T-cell (primary cell): ENCODE measurements around the gene ATIC. TPM values are rescaled to one million over a fixed set of nuclear protein-coding genes. Genes with fewer than 3 reads are reported as not detected.
"Not testable (repeated sequence)": the region's sequence is repeated elsewhere in the genome, so short reads cannot be mapped to it uniquely, and the experiment has no call there.

Source experiments
- ATAC-seq, 4 experiments: fragments of 200-7000 bp in 3 of 4; fragments of 150-1000 bp in 1 of 4; cut with Tn5 transposase; replicated peaks in 1 of 4; 1 replicate in 3 of 4; 2 replicates in 1 of 4; pipeline ENCODE4 v1.10.0; 2021; ENCODE audit warnings: moderate library complexity in 3 of 4, mild to moderate bottlenecking in 2 of 4, moderate number of reproducible peaks in 1 of 4
- CTCF ChIA-PET, 2 donors: fragments of 300-600 bp; sonication (Branson Sonifier 250); formaldehyde crosslinking; loops; one replicate each; lab custom pipeline; 2022; ENCODE audit warnings: antibody characterized with exemption in 2 of 2; lab: Charles Lee
- POLR2A ChIA-PET, 2 donors: fragments of 300-600 bp; sonication (Branson Sonifier 250); formaldehyde crosslinking; loops; one replicate each; lab custom pipeline; 2022; ENCODE audit warnings: antibody characterized with exemption in 2 of 2; lab: Charles Lee
- DNase-seq, 35 experiments: peaks; one replicate each; pipeline versions ENCODE4 v3.0.0 to v3.0.0-alpha.2; 2013 to 2023
- H3K27ac ChIP-seq: one replicate; pipeline ENCODE4 v1.5.1; 2013; ENCODE audit warnings: low read length
- H3K27me3 ChIP-seq, 2 experiments: replicated peaks in 1 of 2; 1 replicate in 1 of 2; 2 replicates in 1 of 2; pipeline versions ENCODE4 v1.6.1 to v1.7.0; 2013; ENCODE audit warnings: low read length in 1 of 2, mixed read lengths in 1 of 2; ENCODE audit not compliant: control insufficient read depth in 2 of 2, insufficient read depth in 2 of 2; ENCODE audit errors: extremely low read depth in 1 of 2
- H3K36me3 ChIP-seq, 2 donors: 1 replicate in 1 of 2; 2 replicates in 1 of 2; pipeline versions ENCODE4 v1.6.1 to v1.7.0; 2013; ENCODE audit warnings: low read length in 1 of 2; ENCODE audit not compliant: control insufficient read depth in 2 of 2, insufficient read depth in 1 of 2; ENCODE audit errors: extremely low read depth in 1 of 2
- H3K4me1 ChIP-seq, 2 experiments: 1 replicate in 1 of 2; 2 replicates in 1 of 2; pipeline versions ENCODE4 v1.6.1 to v1.7.0; 2013; ENCODE audit warnings: low read length in 2 of 2, mixed read lengths in 1 of 2; ENCODE audit not compliant: insufficient read depth in 2 of 2, control insufficient read depth in 1 of 2; ENCODE audit errors: extremely low read depth in 1 of 2
- H3K4me3 ChIP-seq, 2 donors: 1 replicate in 1 of 2; 2 replicates in 1 of 2; pipeline versions ENCODE4 v1.5.1 to v1.7.0; 2013; ENCODE audit warnings: mild to moderate bottlenecking in 2 of 2, low read length in 1 of 2, moderate library complexity in 1 of 2; ENCODE audit not compliant: control insufficient read depth in 1 of 2; ENCODE audit errors: extremely low read depth in 1 of 2
- H3K9me3 ChIP-seq: 2 replicates; pipeline ENCODE4 v1.7.0; 2013
- H3K27ac Mint-ChIP-seq, 2 donors: one replicate each; pipeline ENCODE4 v1.8.0; 2020 to 2021; ENCODE audit warnings: mild to moderate bottlenecking in 2 of 2, mixed read lengths in 2 of 2
- H3K27me3 Mint-ChIP-seq, 2 donors: one replicate each; pipeline ENCODE4 v1.8.0; 2021 to 2022; ENCODE audit warnings: mixed read lengths in 2 of 2
- H3K36me3 Mint-ChIP-seq: one replicate; pipeline ENCODE4 v1.8.0; 2021; ENCODE audit warnings: mixed read lengths
- H3K4me1 Mint-ChIP-seq, 3 donors: one replicate each; pipeline ENCODE4 v1.8.0; 2020 to 2022; ENCODE audit warnings: mixed read lengths in 3 of 3, mild to moderate bottlenecking in 1 of 3
- H3K4me3 Mint-ChIP-seq, 3 donors: one replicate each; pipeline ENCODE4 v1.8.0; 2020 to 2022; ENCODE audit warnings: mild to moderate bottlenecking in 3 of 3, mixed read lengths in 3 of 3, moderate library complexity in 3 of 3
- H3K9me3 Mint-ChIP-seq, 3 donors: one replicate each; pipeline ENCODE4 v1.8.0; 2020 to 2022; ENCODE audit warnings: mixed read lengths in 3 of 3
- WGBS: methylation state at CpG from one replicate; pipeline ENCODE4 v1.1.5; 2013; ENCODE audit warnings: missing lambda C conversion rate; ENCODE audit not compliant: insufficient coverage; 5-methylcytosine and 5-hydroxymethylcytosine counted together
- total RNA-seq, 35 experiments: library from RNA in 6 of 35; stranded (reverse) in 6 of 35; fragments of 120-200 nt in 1 of 35; gene quantifications; one replicate each; pipeline versions ENCODE4 v1.2.1 to v1.2.4 and lab custom pipeline; 2013 to 2026

The ATIC gene
- total RNA-seq, 5 donors from 2014 or later (not counting 1 experiment from before 2014, with no cell fraction given): 61.9 to 97.4 (median 78.8) TPM

GRCh38 chr2:215356948-215357461 is 45.1 kb downstream of the ATIC start:
- Mint-ChIP-seq H3K9me3 (no peaks in the 10 kb centered on the region), H3K27me3 (no peaks in the 10 kb centered on the region), H3K36me3 (peaks cover 36% of the 10 kb centered on the region), H3K4me3 (no peak overlapping the region), H3K27ac (no peak overlapping the region), H3K4me1 (no peaks in the 10 kb centered on the region)
- Histone ChIP-seq H3K4me1 (no peaks in the 10 kb centered on the region), H3K9me3 (no peaks in the 10 kb centered on the region), H3K27ac (no peak overlapping the region), H3K36me3 (no peaks in the 10 kb centered on the region), H3K27me3 (no peaks in the 10 kb centered on the region), H3K4me3 (no peak overlapping the region)
- POLR2A ChIA-PET: interaction anchor here in 1 of 2 donors (0.6 kb wide), 1 partner anchor 24 kb away, joined by 3 read pairs; no protein-coding TSS in a partner anchor
- ATAC-seq: no peak
- 95% methylated on average over 8 of the region's 9 CpGs for WGBS
- CTCF ChIA-PET: no interaction called here
- no peak for DNase-seq

DNA sequence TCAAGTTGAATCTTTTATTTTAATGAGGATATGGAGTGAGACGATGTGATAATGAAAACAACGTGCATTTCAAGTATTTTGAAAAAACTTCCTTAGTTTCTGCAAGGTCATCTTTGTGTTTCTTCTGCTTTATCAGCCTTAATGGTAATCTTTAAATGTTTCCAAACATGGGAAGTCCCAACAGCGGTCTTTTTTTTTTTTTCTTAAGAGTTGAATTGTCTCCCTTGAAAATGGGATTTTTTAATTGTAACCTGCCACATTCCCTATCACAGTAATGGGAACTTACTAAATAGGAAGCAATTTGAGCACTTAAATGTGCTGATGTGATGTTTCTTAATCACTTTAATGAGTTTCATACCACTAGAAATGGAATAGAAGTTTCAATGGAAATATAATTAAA is 45.8 kb downstream of the ATIC start:
- Mint-ChIP-seq H3K36me3 (peaks cover 41% of the 10 kb centered on the region), H3K27ac (no peak overlapping the region), H3K4me3 (no peak overlapping the region), H3K4me1 (no peaks in the 10 kb centered on the region), H3K9me3 (no peaks in the 10 kb centered on the region), H3K27me3 (no peaks in the 10 kb centered on the region)
- no peaks in the 10 kb centered on the region for H3K36me3 ChIP-seq
- no peaks in the 10 kb centered on the region for H3K27me3 ChIP-seq
- ChIA-PET CTCF (no interaction called here), POLR2A (no interaction called here)
- ATAC-seq (no peak), DNase-seq (no peak)
- no peaks in the 10 kb centered on the region for H3K4me1 ChIP-seq
- WGBS: no CpG with 5 or more reads among the region's 3 CpGs
- H3K4me3 ChIP-seq: no peak overlapping the region
- no peak overlapping the region for H3K27ac ChIP-seq
- H3K9me3 ChIP-seq: no peaks in the 10 kb centered on the region

- no peaks in the 10 kb centered on the region for H3K36me3 ChIP-seq
- POLR2A ChIA-PET: no interaction called here
Observed at GRCh38 chr2:215358312-215358845, 46.5 kb downstream of the ATIC start.

DNA sequence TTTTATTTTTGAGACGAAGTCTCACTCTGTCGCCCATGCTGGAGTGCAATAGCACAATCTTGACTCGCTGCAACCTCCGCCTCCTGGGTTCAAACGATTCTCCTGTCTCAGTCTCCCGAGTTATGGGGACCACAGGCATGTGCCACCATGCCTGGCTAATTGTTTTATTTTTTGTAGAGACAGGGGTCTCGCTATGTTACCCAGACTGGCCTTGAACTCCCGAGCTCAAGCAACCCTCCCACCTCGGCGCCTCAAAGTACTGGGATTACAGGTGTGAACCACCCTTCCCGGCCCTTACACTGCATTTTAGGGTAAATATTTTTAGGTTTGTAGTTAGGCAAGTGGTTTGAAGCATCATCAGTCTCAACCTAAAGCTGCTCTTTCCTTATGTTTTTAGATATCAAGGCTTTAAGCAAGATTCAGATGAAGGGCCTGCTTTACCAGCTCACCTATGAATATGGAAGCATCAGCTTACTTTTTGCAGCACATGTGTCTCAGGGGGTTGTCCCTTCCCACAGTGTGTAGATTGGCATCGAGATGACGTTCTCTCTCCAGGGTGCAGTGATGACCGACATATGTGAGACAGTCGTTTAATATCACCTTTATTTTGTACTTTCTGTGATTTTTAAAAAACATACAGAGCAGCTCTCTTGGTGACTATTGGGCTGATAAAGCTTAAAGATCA is 47.2 kb downstream of the ATIC start:
- ATAC-seq (no peak), DNase-seq (no peak)
- Mint-ChIP-seq H3K4me3 (no peak overlapping the region), H3K27me3 (no peaks in the 10 kb centered on the region), H3K4me1 (no peaks in the 10 kb centered on the region), H3K36me3 (peaks cover 44% of the 10 kb centered on the region), H3K9me3 (no peaks in the 10 kb centered on the region), H3K27ac (no peak overlapping the region)
- 95% methylated on average over 7 of the region's 15 CpGs for WGBS
- Histone ChIP-seq H3K27ac (no peak overlapping the region), H3K27me3 (no peaks in the 10 kb centered on the region), H3K9me3 (no peaks in the 10 kb centered on the region), H3K36me3 (peaks cover 0 to 3% of the 10 kb centered on the region in 2 donors), H3K4me1 (no peaks in the 10 kb centered on the region), H3K4me3 (no peak overlapping the region)
- POLR2A ChIA-PET: interaction anchor here in 1 of 2 donors (0.6 kb wide), 1 partner anchor 1380 kb away, joined by 4 read pairs; no protein-coding TSS in a partner anchor
- CTCF ChIA-PET: interaction anchor here in 1 of 2 donors (0.5 kb wide), 1 partner anchor 22 kb away, joined by 5 read pairs; no protein-coding TSS in a partner anchor

More at GRCh38 chr2:215358312-215358845, 46.5 kb downstream of the ATIC start:
- Histone ChIP-seq H3K27me3 (no peaks in the 10 kb centered on the region), H3K9me3 (no peaks in the 10 kb centered on the region), H3K27ac (no peak overlapping the region), H3K4me3 (no peak overlapping the region), H3K4me1 (no peaks in the 10 kb centered on the region)
- Mint-ChIP-seq H3K4me3 (no peak overlapping the region), H3K27ac (no peak overlapping the region), H3K36me3 (peaks cover 39% of the 10 kb centered on the region), H3K9me3 (no peaks in the 10 kb centered on the region), H3K4me1 (no peaks in the 10 kb centered on the region), H3K27me3 (no peaks in the 10 kb centered on the region)
- ATAC-seq: no peak
- no CpG with 5 or more reads among the region's 4 CpGs for WGBS
- CTCF ChIA-PET: interaction anchor here in 1 of 2 donors (0.5 kb wide), 1 partner anchor 21 kb away, joined by 5 read pairs; no protein-coding TSS in a partner anchor
- no peak for DNase-seq

DNA sequence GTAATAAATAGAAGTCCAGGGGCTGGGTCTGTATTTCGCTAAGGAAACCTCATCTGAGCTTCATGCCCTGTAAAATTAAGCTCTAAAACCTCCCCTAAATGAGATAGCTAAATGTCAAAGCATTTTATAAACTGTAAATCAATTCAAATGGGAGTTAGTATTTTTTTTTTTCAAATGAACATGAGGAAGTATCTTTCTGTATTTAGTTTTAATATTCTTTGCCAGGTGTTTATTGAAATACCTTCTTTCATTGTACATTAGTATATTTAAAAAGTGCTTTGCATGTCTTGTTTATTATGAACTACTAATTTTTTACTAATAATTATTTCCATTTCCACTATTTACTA is 47.7 kb downstream of the ATIC start:
- no peaks in the 10 kb centered on the region for H3K27me3 ChIP-seq
- H3K4me3 ChIP-seq: no peak overlapping the region
- H3K27me3 Mint-ChIP-seq: no peaks in the 10 kb centered on the region
- no peak overlapping the region for H3K27ac ChIP-seq
- WGBS: no CpG with 5 or more reads among the region's 1 CpG
- no peak overlapping the region for H3K27ac Mint-ChIP-seq
- ChIA-PET CTCF (no interaction called here), POLR2A (interaction anchor here in 1 of 2 donors (0.6 kb wide), 1 partner anchor 1381 kb away, joined by 4 read pairs; no protein-coding TSS in a partner anchor)
- ATAC-seq: no peak
- no peak for DNase-seq
- no peaks in the 10 kb centered on the region for H3K9me3 Mint-ChIP-seq
- no peaks in the 10 kb centered on the region for H3K4me1 Mint-ChIP-seq
- H3K36me3 Mint-ChIP-seq: peaks cover 47% of the 10 kb centered on the region
- H3K4me3 Mint-ChIP-seq: no peak overlapping the region
- H3K4me1 ChIP-seq: no peaks in the 10 kb centered on the region
- H3K9me3 ChIP-seq: no peaks in the 10 kb centered on the region
- H3K36me3 ChIP-seq: peaks cover 0 to 3% of the 10 kb centered on the region in 2 donors

- ATAC-seq, H3K27me3 ChIP-seq, H3K9me3 Mint-ChIP-seq, H3K36me3 ChIP-seq, H3K4me1 ChIP-seq, H3K27ac Mint-ChIP-seq, H3K4me3 Mint-ChIP-seq, H3K27ac ChIP-seq, H3K4me1 Mint-ChIP-seq, H3K27me3 Mint-ChIP-seq, H3K9me3 ChIP-seq, DNase-seq, POLR2A ChIA-PET, H3K4me3 ChIP-seq: not testable (repeated sequence)
- CTCF ChIA-PET: interaction anchor here in 1 of 2 donors (1.0 kb wide), 1 partner anchor 549 kb away, joined by 3 read pairs; no protein-coding TSS in a partner anchor
- H3K36me3 Mint-ChIP-seq: peaks cover 48% of the 10 kb centered on the region
- no CpG with 5 or more reads among the region's 3 CpGs for WGBS
Observed at GRCh38 chr2:215360059-215360458, 48.2 kb downstream of the ATIC start.
